Neural progenitor cell (in vitro differentiated cells): ENCODE measurements around the gene OPCML. TPM values are rescaled to one million over a fixed set of nuclear protein-coding genes. Genes with fewer than 3 reads are reported as not detected.

ENCODE experiments used
- DNase-seq: peaks from one replicate; pipeline ENCODE4 v3.0.0-alpha.2; 2016; ENCODE audit warnings: low spot score
- H2AFZ ChIP-seq: fragments of 200-600 bp; sonication (generic); replicated peaks from 2 replicates; pipeline ENCODE4 v1.6.1; 2016; ENCODE audit warnings: antibody characterized with exemption
- H3F3A ChIP-seq: fragments of 200-600 bp; sonication (generic); 2 replicates; pipeline ENCODE4 v1.6.1; 2016; ENCODE audit warnings: antibody characterized with exemption, low read depth
- H3K27ac ChIP-seq: fragments of 200-600 bp; sonication (generic); 2 replicates; pipeline ENCODE4 v1.5.1; 2016; ENCODE audit warnings: mild to moderate bottlenecking
- H3K27me3 ChIP-seq: fragments of 200-600 bp; sonication (generic); 2 replicates; pipeline ENCODE4 v1.6.1; 2016; ENCODE audit warnings: mild to moderate bottlenecking, moderate library complexity
- H3K36me3 ChIP-seq: fragments of 200-600 bp; sonication (generic); 2 replicates; pipeline ENCODE4 v1.5.1; 2016
- H3K4me1 ChIP-seq: fragments of 200-600 bp; sonication (generic); 2 replicates; pipeline ENCODE4 v1.6.1; 2016; ENCODE audit warnings: mixed run types
- H3K4me2 ChIP-seq: fragments of 200-600 bp; sonication (generic); 2 replicates; pipeline ENCODE4 v1.6.1; 2016
- H3K4me3 ChIP-seq: fragments of 200-600 bp; sonication (generic); 2 replicates; pipeline ENCODE4 v1.5.1; 2016
- H3K79me2 ChIP-seq: fragments of 200-600 bp; sonication (generic); 2 replicates; pipeline ENCODE4 v1.6.1; 2016; ENCODE audit warnings: low read depth
- H3K9ac ChIP-seq: fragments of 200-600 bp; sonication (generic); 2 replicates; pipeline ENCODE4 v1.6.1; 2016
- H3K9me3 ChIP-seq: fragments of 200-600 bp; sonication (generic); 2 replicates; pipeline ENCODE4 v1.5.1; 2016; ENCODE audit warnings: low read depth
- H4K20me1 ChIP-seq: fragments of 200-600 bp; sonication (generic); 2 replicates; pipeline ENCODE4 v1.6.1; 2016; ENCODE audit warnings: low read depth
- H3K27ac Mint-ChIP-seq: 3 replicates; pipeline ENCODE4 v1.8.0; 2021; ENCODE audit warnings: mixed read lengths
- H3K27me3 Mint-ChIP-seq: 2 replicates; pipeline ENCODE4 v1.8.0; 2022; ENCODE audit warnings: low read depth, mild to moderate bottlenecking, inconsistent platforms, moderate library complexity, mixed read lengths; ENCODE audit not compliant: insufficient read depth
- H3K36me3 Mint-ChIP-seq: 3 replicates; pipeline ENCODE4 v1.8.0; 2021; ENCODE audit warnings: mixed read lengths
- H3K4me1 Mint-ChIP-seq: 3 replicates; pipeline ENCODE4 v1.8.0; 2021; ENCODE audit warnings: mixed read lengths
- H3K4me3 Mint-ChIP-seq: 3 replicates; pipeline ENCODE4 v1.8.0; 2021; ENCODE audit warnings: mild to moderate bottlenecking, moderate library complexity, mixed read lengths
- H3K9me3 Mint-ChIP-seq: 3 replicates; pipeline ENCODE4 v1.8.0; 2020; ENCODE audit warnings: mixed read lengths
- EZH2 ChIP-seq: fragments of 200-600 bp; sonication (generic); IDR thresholded peaks from 2 replicates; pipeline ENCODE4 v1.6.1; 2017; ENCODE audit warnings: antibody characterized with exemption, mild to moderate bottlenecking, moderate library complexity
- EZH2phosphoT487 ChIP-seq: fragments of 200-600 bp; sonication (generic); IDR thresholded peaks from 2 replicates; pipeline ENCODE4 v1.6.1; 2017; ENCODE audit warnings: antibody characterized with exemption
- total RNA-seq: library from RNA; depleted of rRNA; stranded (reverse); fragments of >200 nt; gene quantifications from 2 replicates; pipeline ENCODE4 v1.2.3, GENCODE V29; 2015; ENCODE audit warnings: low replicate concordance
- TF ChIP-seq, protein P1 (sequence below): fragments of 200-600 bp; sonication (generic); IDR thresholded peaks from 2 replicates; pipeline ENCODE4 v1.5.1; 2017; ENCODE audit warnings: antibody characterized with exemption, mild to moderate bottlenecking

The OPCML gene
- total RNA-seq, 1 donor from 2014 or later = 0.02 TPM

GRCh38 chr11:132714859-132715440 lies 817.4 kb downstream of the OPCML start:
- TF ChIP-seq, protein P1, sequence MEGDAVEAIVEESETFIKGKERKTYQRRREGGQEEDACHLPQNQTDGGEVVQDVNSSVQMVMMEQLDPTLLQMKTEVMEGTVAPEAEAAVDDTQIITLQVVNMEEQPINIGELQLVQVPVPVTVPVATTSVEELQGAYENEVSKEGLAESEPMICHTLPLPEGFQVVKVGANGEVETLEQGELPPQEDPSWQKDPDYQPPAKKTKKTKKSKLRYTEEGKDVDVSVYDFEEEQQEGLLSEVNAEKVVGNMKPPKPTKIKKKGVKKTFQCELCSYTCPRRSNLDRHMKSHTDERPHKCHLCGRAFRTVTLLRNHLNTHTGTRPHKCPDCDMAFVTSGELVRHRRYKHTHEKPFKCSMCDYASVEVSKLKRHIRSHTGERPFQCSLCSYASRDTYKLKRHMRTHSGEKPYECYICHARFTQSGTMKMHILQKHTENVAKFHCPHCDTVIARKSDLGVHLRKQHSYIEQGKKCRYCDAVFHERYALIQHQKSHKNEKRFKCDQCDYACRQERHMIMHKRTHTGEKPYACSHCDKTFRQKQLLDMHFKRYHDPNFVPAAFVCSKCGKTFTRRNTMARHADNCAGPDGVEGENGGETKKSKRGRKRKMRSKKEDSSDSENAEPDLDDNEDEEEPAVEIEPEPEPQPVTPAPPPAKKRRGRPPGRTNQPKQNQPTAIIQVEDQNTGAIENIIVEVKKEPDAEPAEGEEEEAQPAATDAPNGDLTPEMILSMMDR = no peak
- no peak for TF ChIP-seq EZH2
- no peaks in the 10 kb centered on the region for H3K79me2 ChIP-seq
- no peak overlapping the region for H3K9ac ChIP-seq

DNA sequence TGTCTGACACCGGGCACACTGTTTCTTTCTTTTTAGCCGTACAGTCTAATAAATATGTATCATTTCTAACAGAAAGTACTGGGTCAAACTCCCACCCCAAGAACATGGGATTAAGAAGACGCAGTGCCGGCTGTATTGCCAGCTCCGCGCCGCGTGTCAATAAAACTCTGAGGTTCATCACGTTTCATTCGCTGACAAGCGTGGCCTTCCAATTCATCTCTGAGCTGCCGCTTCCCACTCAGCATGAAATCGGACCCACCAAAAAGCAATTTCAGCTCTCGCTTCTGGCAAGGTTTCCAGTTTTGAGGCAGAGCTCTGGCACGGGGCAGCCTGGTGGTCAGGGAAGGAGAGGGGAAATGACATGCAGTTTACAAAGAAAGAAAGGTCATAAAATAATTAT lies 819.8 kb downstream of the OPCML start:
- Mint-ChIP-seq H3K9me3 (no peaks in the 10 kb centered on the region), H3K27ac (peak overlapping the region; percentile 55), H3K36me3 (no peaks in the 10 kb centered on the region), H3K27me3 (no peaks in the 10 kb centered on the region), H3K4me3 (no peak overlapping the region), H3K4me1 (peaks cover 27% of the 10 kb centered on the region)
- H3K27ac ChIP-seq = no peak overlapping the region
- DNase-seq = no peak
- H3K36me3 ChIP-seq = no peaks in the 10 kb centered on the region
- H3K4me2 ChIP-seq = no peak overlapping the region
- H2AFZ ChIP-seq = no peak overlapping the region
- no peak for TF ChIP-seq EZH2phosphoT487
- H3F3A ChIP-seq = no peaks in the 10 kb centered on the region
- no peaks in the 10 kb centered on the region for H3K79me2 ChIP-seq
- H3K9ac ChIP-seq = no peak overlapping the region
- no peak overlapping the region for H3K4me3 ChIP-seq
- no peaks in the 10 kb centered on the region for H4K20me1 ChIP-seq
- H3K9me3 ChIP-seq = no peaks in the 10 kb centered on the region
- H3K4me1 ChIP-seq = no peaks in the 10 kb centered on the region
- no peaks in the 10 kb centered on the region for H3K27me3 ChIP-seq

More at GRCh38 chr11:132714859-132715440, 817.4 kb downstream of the OPCML start:
- Histone ChIP-seq H3K9me3 (no peaks in the 10 kb centered on the region), H3K4me1 (no peaks in the 10 kb centered on the region), H3F3A (no peaks in the 10 kb centered on the region), H4K20me1 (no peaks in the 10 kb centered on the region), H3K27ac (no peak overlapping the region), H3K27me3 (no peaks in the 10 kb centered on the region), H3K36me3 (no peaks in the 10 kb centered on the region), H2AFZ (no peak overlapping the region), H3K4me2 (no peak overlapping the region), H3K4me3 (no peak overlapping the region)
- no peak for DNase-seq
- Mint-ChIP-seq H3K27me3 (peaks cover 2% of the 10 kb centered on the region), H3K27ac (no peak overlapping the region), H3K4me3 (no peak overlapping the region), H3K4me1 (peaks cover 27% of the 10 kb centered on the region), H3K36me3 (no peaks in the 10 kb centered on the region), H3K9me3 (no peaks in the 10 kb centered on the region)

DNA sequence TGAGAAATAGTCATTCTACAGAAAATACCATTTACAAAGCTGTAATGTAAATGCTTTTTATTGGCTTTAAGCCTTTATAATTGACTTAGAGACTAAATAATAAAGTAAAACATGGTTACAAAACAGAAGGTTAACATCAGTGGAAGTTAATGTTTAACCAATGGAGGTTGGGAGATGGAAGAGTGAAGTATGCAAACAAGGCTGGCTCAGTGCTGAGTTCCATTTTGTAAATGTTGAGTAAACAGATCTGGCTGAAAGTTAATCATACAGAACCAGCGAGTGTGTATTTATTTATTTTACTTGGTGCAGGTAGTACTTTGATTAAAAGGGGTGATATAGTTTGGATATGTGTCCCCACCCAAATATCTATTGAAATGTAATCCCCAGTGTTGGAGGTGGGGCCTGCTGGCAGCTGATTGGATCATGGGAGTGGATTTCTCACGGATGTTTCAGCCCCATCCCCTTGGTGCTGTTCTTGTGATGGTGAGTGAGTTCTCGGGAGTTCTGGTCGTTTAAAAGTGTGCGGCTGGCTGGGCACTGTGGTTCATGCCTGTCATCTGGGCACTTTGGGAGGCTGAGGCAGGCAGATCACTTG lies 827.4 kb downstream of the OPCML start:
- no peak for DNase-seq
- Histone ChIP-seq H3K27ac (no peak overlapping the region), H3K9ac (no peak overlapping the region), H4K20me1 (no peaks in the 10 kb centered on the region), H3K9me3 (no peaks in the 10 kb centered on the region), H2AFZ (no peak overlapping the region), H3K27me3 (no peaks in the 10 kb centered on the region), H3K79me2 (no peaks in the 10 kb centered on the region), H3F3A (no peaks in the 10 kb centered on the region), H3K36me3 (no peaks in the 10 kb centered on the region), H3K4me2 (no peak overlapping the region), H3K4me3 (no peak overlapping the region), H3K4me1 (no peaks in the 10 kb centered on the region)
- Mint-ChIP-seq H3K4me3 (no peak overlapping the region), H3K36me3 (peaks cover 5% of the 10 kb centered on the region), H3K27ac (no peak overlapping the region), H3K9me3 (peaks cover 25% of the 10 kb centered on the region), H3K27me3 (no peaks in the 10 kb centered on the region), H3K4me1 (peaks cover 11% of the 10 kb centered on the region)
- TF ChIP-seq, protein P1 = no peak
- TF ChIP-seq EZH2phosphoT487 = no peak
- no peak for TF ChIP-seq EZH2

- Histone ChIP-seq H3K4me2 (no peak overlapping the region), H3K27me3 (no peaks in the 10 kb centered on the region), H3K79me2 (no peaks in the 10 kb centered on the region), H3K9me3 (no peaks in the 10 kb centered on the region), H2AFZ (no peak overlapping the region), H3K4me3 (no peak overlapping the region), H3K4me1 (no peaks in the 10 kb centered on the region), H3K27ac (no peak overlapping the region), H3F3A (no peaks in the 10 kb centered on the region), H3K9ac (no peak overlapping the region), H4K20me1 (no peaks in the 10 kb centered on the region), H3K36me3 (no peaks in the 10 kb centered on the region)
- no peaks in the 10 kb centered on the region for H3K9me3 Mint-ChIP-seq
- H3K4me3 Mint-ChIP-seq = no peak overlapping the region
- peaks cover 12% of the 10 kb centered on the region for H3K4me1 Mint-ChIP-seq
- H3K27ac Mint-ChIP-seq = no peak overlapping the region
- H3K36me3 Mint-ChIP-seq = no peaks in the 10 kb centered on the region
- no peaks in the 10 kb centered on the region for H3K27me3 Mint-ChIP-seq
- TF ChIP-seq EZH2phosphoT487 = no peak
- TF ChIP-seq EZH2 = no peak
- TF ChIP-seq, protein P1 = no peak
- DNase-seq = no peak
Observed at GRCh38 chr11:132692891-132693290, 839.4 kb downstream of the OPCML start.
